Effector CD8-positive, alpha-beta T cell (primary cell): ENCODE results near the gene CFAP68.

Experiments used
- DNase-seq: peaks from one replicate; lab custom pipeline; 2025; lab: John Stamatoyannopoulos, UW
- total RNA-seq, 4 experiments: gene quantifications; one replicate each; lab custom pipeline; 2026; lab: John Stamatoyannopoulos, UW

Gene CFAP68, protein sequence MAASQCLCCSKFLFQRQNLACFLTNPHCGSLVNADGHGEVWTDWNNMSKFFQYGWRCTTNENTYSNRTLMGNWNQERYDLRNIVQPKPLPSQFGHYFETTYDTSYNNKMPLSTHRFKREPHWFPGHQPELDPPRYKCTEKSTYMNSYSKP
- 5.6 to 7.6 (median 7.3) reads per million in 4 experiments for total RNA-seq

DNA sequence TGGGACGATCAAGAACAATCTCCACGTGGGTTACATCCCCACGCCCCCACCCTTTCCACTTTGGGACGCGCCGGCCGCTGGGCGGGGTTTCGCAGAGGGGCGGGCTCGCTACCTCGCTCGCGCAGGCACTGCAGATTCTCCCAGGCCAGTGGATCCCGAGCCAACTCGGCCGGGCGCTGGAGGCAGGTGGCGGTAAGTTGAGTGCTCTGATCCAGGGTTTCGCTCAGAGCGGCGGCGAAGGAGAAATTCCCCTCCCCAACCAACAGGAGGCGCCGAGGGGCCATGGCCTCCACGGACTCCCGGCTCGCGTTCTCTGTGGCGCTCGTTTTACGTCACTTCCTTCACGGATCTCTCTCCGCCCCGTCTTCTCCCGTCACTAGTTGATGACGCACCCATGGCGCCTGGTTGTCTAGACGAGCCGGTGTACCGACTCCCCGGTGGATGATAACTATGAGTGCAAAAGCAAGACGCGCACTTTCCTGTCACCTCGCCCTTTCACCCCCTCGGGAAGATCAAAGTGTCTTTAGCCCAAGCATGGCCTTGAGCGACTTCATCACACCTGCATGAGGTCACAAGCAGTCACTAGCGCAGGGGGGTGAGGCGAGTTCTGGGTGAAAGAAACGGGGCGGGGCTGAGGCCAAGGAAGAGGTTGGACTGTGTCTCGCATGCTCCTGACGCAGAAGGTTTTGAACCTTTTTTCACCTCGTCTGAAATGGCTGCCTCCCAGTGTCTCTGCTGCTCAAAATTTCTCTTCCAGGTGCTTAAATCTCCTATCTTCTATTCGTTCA is at the start of gene CFAP68, which contains the start of gene FDXACB1:
Gene CFAP68 (plus strand): TSS at position 693 of the 788 bp plus-strand sequence. CDS start 20 bp downstream, at position 713.
Gene FDXACB1 (minus strand): TSS at position 317 of the 788 bp plus-strand sequence. CDS start 33 bp downstream, at position 284.
- DNase-seq = peak; percentile 96

DNA sequence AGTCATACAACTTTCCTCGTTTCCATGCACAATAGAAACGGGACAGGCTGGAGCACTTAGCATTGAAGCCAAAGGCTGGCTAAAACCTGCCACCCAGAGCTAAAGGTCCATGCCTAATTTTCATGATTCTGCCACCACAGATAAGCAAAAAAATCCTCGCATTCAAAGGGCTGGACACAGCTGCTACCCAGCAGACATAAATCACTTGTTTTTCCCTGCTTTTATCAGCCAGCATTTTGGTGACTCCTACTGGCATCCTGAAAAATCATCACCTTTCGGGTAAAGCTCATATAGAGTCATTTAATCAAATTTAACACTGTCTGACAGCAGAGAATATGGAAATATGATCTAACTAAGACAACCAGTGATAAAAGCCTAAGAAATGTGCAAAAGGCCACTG is 45.8 kb upstream of the CFAP68 start:
- DNase-seq = no peak

- no peak for DNase-seq
These were observed 44.7 kb upstream of the CFAP68 start for GRCh38 chr11:111834432-111835163.

GRCh38 chr11:111835665-111836064 is 43.7 kb upstream of the CFAP68 start:
- DNase-seq = no peak

- DNase-seq = no peak
These were observed 43.2 kb upstream of the CFAP68 start for GRCh38 chr11:111836162-111836561.

- no peak for DNase-seq
These were observed 42.6 kb upstream of the CFAP68 start for GRCh38 chr11:111836721-111837120.

DNA sequence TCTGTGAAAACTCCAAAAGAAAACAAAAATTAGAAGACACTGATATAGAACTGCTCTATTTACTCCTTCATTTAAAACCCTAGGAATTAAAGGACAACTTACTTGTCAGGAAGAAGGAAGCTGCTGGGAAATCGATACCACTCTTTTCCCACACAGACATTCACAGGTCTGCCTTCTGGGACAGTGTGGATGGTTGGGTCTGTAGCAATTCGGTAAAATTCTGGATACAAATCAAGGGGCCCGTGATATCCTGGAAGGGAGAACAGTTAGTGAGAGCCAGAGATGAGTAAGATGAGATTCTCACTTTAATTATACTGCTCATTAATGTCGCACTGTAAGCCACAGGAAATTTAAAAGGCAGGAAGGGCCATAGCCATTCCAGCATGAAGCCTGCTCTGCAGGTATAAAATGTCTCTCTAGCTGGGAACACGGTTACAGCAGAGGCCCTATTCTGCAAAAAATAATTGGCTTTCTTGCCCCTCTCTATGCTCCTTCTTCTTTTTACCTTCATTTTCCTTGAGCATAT is 41.9 kb upstream of the CFAP68 start:
- DNase-seq = no peak

DNA sequence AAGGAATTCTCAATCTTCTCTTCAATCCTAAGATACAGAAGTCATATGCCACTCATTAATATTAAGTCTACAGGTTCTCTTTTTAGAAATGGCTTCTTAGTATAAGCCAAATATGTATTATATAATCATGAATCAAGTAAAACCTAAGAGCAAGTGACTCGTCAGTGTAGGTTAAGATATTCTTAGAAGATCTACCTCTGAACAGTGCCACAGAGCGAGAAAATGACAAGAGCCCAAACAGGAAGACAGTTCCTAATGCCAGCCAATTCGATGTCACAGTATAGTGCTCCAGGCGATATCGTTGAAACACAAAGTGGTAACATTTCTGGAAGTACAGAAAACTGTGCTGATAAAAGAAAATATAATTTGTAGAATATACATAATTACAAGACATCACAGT is 41.3 kb upstream of the CFAP68 start:
- no peak for DNase-seq

- no peak for DNase-seq
These were observed 39.2 kb upstream of the CFAP68 start for GRCh38 chr11:111840143-111840542.

DNA sequence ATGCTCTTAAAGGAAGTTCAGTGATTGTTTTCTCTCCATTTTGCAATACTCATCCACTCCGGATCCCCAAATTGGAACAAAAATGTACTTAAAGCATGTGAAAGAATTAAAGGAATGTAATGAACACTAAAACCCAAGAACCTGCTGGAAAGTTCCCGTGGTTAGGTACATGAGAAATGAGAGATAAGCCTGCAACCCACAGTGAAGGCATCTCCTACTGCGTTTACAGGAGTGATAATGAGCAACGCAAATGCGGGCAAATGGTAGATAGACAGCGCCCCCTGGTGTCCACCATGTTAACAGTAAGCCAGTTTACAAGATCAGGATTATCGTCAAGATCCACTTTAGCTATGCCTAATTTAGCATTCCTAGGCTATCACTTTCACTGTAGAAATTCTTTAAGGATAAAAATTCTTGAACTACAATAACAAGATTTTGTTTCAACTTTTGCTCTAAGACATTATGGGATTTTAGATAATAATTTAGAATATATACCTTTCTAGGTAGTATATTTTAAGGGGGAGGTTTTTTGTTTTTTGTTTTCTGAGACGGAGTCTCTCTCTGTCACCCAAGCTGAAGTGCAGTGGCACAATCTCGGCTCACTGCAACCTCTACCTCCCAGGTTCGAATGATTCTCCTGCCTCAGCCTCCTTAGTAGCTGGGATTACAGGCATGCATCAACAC is 37.8 kb upstream of the CFAP68 start:
- peak; percentile 77 for DNase-seq

GRCh38 chr11:111843661-111844060 is 35.7 kb upstream of the CFAP68 start:
- DNase-seq = no peak

DNA sequence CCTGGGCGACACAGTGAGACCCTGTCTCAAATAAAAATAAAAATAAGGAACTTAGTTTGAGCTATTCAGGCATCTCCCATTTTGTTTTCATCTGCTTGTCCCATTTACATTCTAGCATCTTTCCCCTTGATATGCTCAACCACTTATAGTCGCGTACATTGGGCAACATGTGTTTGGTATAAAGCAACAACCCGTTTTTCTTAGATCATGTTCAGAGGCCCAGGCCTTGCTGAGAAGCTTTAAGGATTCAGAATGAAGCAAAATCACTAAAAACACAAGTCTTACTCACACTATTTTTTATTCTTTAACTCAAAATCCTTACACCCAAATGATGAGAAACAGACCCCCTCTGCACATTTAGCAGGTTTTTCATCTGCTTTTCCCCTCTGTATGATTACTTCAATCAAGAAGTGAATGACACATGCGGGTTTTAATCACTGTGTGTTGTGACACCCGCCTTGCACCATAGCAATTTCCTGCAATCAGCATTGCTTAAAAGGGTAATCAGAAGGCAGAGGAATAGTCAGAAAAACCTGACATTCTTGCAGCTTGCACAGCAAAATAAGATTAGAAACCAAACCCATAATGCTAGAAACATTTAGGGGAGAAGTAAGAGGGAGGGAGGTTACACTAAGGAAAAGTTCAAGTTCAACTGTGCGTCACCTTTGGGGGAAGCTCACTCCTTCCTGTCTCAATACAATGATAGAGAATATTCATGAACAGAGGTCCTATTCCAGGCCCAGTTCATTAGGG is 33.9 kb upstream of the CFAP68 start:
- no peak for DNase-seq

DNA sequence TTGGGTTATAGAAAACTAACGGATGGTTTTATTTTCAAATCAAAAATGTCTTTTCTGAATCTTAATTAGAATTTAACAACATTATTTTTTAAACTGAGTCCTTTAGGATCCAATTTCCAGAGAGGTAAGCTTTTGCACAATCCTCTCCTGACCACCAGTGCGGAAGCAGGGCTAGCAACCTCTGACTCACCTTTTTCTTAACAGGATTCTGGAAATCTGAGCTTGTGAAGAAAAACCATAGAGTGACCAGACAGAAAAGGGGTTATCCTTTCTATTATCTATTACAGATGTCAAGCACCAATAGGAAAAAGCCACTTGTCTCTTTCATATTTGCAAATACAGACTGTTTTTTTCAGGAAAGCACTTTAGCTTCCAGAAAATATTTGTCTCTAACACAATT is 33.3 kb upstream of the CFAP68 start:
- DNase-seq = no peak

DNA sequence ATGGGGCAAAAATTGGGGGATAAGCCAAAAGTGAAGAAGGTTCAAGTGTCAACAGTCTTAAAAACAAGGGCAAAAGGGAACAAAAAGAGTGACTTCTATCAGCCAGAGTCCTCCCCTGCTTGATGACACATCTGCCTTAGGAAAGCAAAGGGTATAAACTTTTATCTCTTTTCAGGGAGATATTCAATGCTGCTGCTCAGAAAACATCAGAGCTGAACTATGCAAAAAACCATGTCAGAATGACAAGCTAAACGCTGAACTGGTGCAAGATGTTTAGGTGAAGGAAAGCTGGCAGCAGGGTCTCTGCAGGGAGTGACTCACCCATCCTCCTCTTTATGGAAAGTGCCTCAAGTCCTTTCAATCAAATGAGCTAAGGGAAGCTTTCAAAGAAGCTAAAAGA is 32.7 kb upstream of the CFAP68 start:
- DNase-seq = no peak

- DNase-seq = no peak
These were observed 29.7 kb upstream of the CFAP68 start for GRCh38 chr11:111849631-111850030.

GRCh38 chr11:111851067-111851466 is 28.3 kb upstream of the CFAP68 start:
- no peak for DNase-seq

- DNase-seq = no peak
These were observed 27.7 kb upstream of the CFAP68 start for GRCh38 chr11:111851636-111852035.

GRCh38 chr11:111852103-111852502 is 27.2 kb upstream of the CFAP68 start:
- no peak for DNase-seq

- DNase-seq = no peak
These were observed 23.8 kb upstream of the CFAP68 start for GRCh38 chr11:111855506-111855905.

GRCh38 chr11:111860257-111860656 is 19.1 kb upstream of the CFAP68 start:
- DNase-seq = no peak

- DNase-seq = no peak
These were observed 9.2 kb upstream of the CFAP68 start for GRCh38 chr11:111870113-111870512.
